IMR-90 (cell line): ENCODE results near the gene CAPZA2. TPM values are rescaled to one million over a fixed set of nuclear protein-coding genes. Genes with fewer than 3 reads are reported as not detected.

ENCODE experiments used
- ATAC-seq: fragments of 200-7000 bp; cut with Tn5 transposase; 2 replicates; pipeline ENCODE4 v1.9.1; 2020; ENCODE audit warnings: low read depth, mild to moderate bottlenecking, moderate library complexity
- BruUV-seq: library from RNA; stranded (reverse); fragments of 400-500 nt; replicated peaks from 2 replicates; lab custom pipeline; 2021; lab: Mats Ljungman, UMichigan
- CTCF ChIA-PET: fragments of 300-600 bp; formaldehyde crosslinking; extraction: SDS; loops from one replicate; lab custom pipeline; 2021; ENCODE audit warnings: antibody characterized with exemption; lab: Yijun Ruan, JAX
- POLR2A ChIA-PET: fragments of 300-600 bp; sonication (Branson Sonifier 250); formaldehyde crosslinking; loops from one replicate; lab custom pipeline; 2022; ENCODE audit warnings: antibody characterized with exemption; ENCODE audit not compliant: unreplicated experiment; lab: Charles Lee
- DNase-seq: peaks from one replicate; pipeline ENCODE4 v3.0.0; 2013
- H2AFZ ChIP-seq: replicated peaks from 2 replicates; pipeline ENCODE3; 2013; ENCODE audit warnings: low read length, mild to moderate bottlenecking; ENCODE audit not compliant: poor library complexity
- H2AK5ac ChIP-seq: 2 replicates; pipeline ENCODE4 v1.6.1; 2013; ENCODE audit warnings: low read depth, low read length, inconsistent platforms
- H2AK9ac ChIP-seq: replicated peaks from 2 replicates; pipeline ENCODE3; 2013; ENCODE audit warnings: mild to moderate bottlenecking, low read depth, low read length, moderate library complexity; ENCODE audit not compliant: poor library complexity
- H2BK120ac ChIP-seq: 2 replicates; pipeline ENCODE4 v1.6.1; 2013; ENCODE audit warnings: low read depth, low read length, inconsistent platforms
- H2BK15ac ChIP-seq: 3 replicates; pipeline ENCODE4 v1.6.1; 2013; ENCODE audit warnings: low read depth, low read length, inconsistent platforms
- H2BK20ac ChIP-seq: 2 replicates; pipeline ENCODE4 v1.6.1; 2013; ENCODE audit warnings: low read depth, mild to moderate bottlenecking, inconsistent platforms, low read length, moderate library complexity
- H2BK5ac ChIP-seq: 2 replicates; pipeline ENCODE4 v1.6.1; 2013; ENCODE audit warnings: mild to moderate bottlenecking, low read depth, low read length, inconsistent platforms; ENCODE audit not compliant: poor library complexity, severe bottlenecking
- H3K14ac ChIP-seq: replicated peaks from 2 replicates; pipeline ENCODE4 v1.6.1; 2013; ENCODE audit warnings: low read depth, low read length, inconsistent platforms
- H3K18ac ChIP-seq: 2 replicates; pipeline ENCODE4 v1.6.1; 2013; ENCODE audit warnings: low read depth, low read length, control low read depth
- H3K23ac ChIP-seq: 2 replicates; pipeline ENCODE4 v1.6.1; 2013; ENCODE audit warnings: low read depth, low read length, inconsistent platforms
- H3K27ac ChIP-seq: 2 replicates; pipeline ENCODE4 v1.5.1; 2013; ENCODE audit warnings: mild to moderate bottlenecking, control low read depth, low read length; ENCODE audit not compliant: insufficient read depth
- H3K27me3 ChIP-seq: 2 replicates; pipeline ENCODE4 v1.6.1; 2013; ENCODE audit warnings: low read length; ENCODE audit not compliant: control insufficient read depth, insufficient read depth
- H3K36me3 ChIP-seq: 2 replicates; pipeline ENCODE4 v1.6.1; 2013; ENCODE audit warnings: low read length, mixed read lengths; ENCODE audit not compliant: control insufficient read depth, insufficient read depth
- H3K4ac ChIP-seq: 2 replicates; pipeline ENCODE4 v1.6.1; 2013; ENCODE audit warnings: low read depth, low read length, inconsistent platforms
- H3K4me1 ChIP-seq: 2 replicates; pipeline ENCODE4 v1.6.1; 2013; ENCODE audit warnings: low read length, mixed read lengths; ENCODE audit not compliant: control insufficient read depth, insufficient read depth
- H3K4me2 ChIP-seq: 2 replicates; pipeline ENCODE4 v1.6.1; 2013; ENCODE audit warnings: low read depth, mild to moderate bottlenecking, control low read depth, low read length, moderate library complexity
- H3K4me3 ChIP-seq: 2 replicates; pipeline ENCODE4 v1.5.1; 2013; ENCODE audit warnings: low read depth, mild to moderate bottlenecking, control low read depth, low read length, moderate library complexity; ENCODE audit not compliant: insufficient read depth
- H3K56ac ChIP-seq: 2 replicates; pipeline ENCODE4 v1.6.1; 2013; ENCODE audit warnings: low read length, inconsistent platforms; ENCODE audit not compliant: insufficient read depth; ENCODE audit errors: extremely low read depth
- H3K79me1 ChIP-seq, 2 experiments: 2 replicates each; pipeline ENCODE4 v1.6.1; 2013; ENCODE audit warnings: low read length in 2 of 2, inconsistent platforms in 1 of 2, low read depth in 1 of 2
- H3K9ac ChIP-seq: 2 replicates; pipeline ENCODE4 v1.6.1; 2013; ENCODE audit warnings: low read depth, low read length, control low read depth
- H3K9me1 ChIP-seq: 2 replicates; pipeline ENCODE4 v1.6.1; 2013; ENCODE audit warnings: low read length, inconsistent platforms; ENCODE audit not compliant: insufficient read depth
- H3K9me3 ChIP-seq: 2 replicates; pipeline ENCODE4 v1.6.1; 2013; ENCODE audit warnings: low read length; ENCODE audit not compliant: control insufficient read depth, insufficient read depth
- H4K20me1 ChIP-seq: 2 replicates; pipeline ENCODE4 v1.6.1; 2013; ENCODE audit warnings: low read length, inconsistent platforms; ENCODE audit not compliant: insufficient read depth
- H4K5ac ChIP-seq: 2 replicates; pipeline ENCODE4 v1.6.1; 2013; ENCODE audit warnings: mild to moderate bottlenecking, low read depth, low read length, control low read depth
- H4K8ac ChIP-seq, 2 experiments: 2 replicates each; pipeline ENCODE4 v1.6.1; 2013; ENCODE audit warnings: low read depth in 2 of 2, low read length in 2 of 2, control low read depth in 1 of 2, inconsistent platforms in 1 of 2
- H4K91ac ChIP-seq: 2 replicates; pipeline ENCODE4 v1.6.1; 2013; ENCODE audit warnings: low read depth, low read length, inconsistent platforms; ENCODE audit not compliant: insufficient read depth
- BHLHE40 ChIP-seq: fragments of 150-350 bp; IDR thresholded peaks from 2 replicates; pipeline ENCODE4 v1.6.1; 2016; ENCODE audit warnings: mild to moderate bottlenecking, low read depth, low read length
- CEBPB ChIP-seq: IDR thresholded peaks from 2 replicates; pipeline ENCODE4 v1.6.1; 2012; ENCODE audit warnings: low read depth, low read length, improper control_type of control experiment
- CHD1 ChIP-seq: IDR thresholded peaks from 2 replicates; pipeline ENCODE4 v1.6.1; 2012; ENCODE audit warnings: low read depth, low read length, improper control_type of control experiment
- FOS ChIP-seq: fragments of 150-350 bp; IDR thresholded peaks from 2 replicates; pipeline ENCODE4 v1.6.1; 2016; ENCODE audit warnings: low read depth, low read length
- MAFK ChIP-seq: IDR thresholded peaks from 2 replicates; pipeline ENCODE4 v1.6.1; 2012; ENCODE audit warnings: low read depth, low read length, improper control_type of control experiment
- MAZ ChIP-seq: IDR thresholded peaks from 2 replicates; pipeline ENCODE4 v1.6.1; 2012; ENCODE audit warnings: low read depth, mild to moderate bottlenecking, low read length, improper control_type of control experiment, moderate library complexity, borderline replicate concordance
- MXI1 ChIP-seq: IDR thresholded peaks from 2 replicates; pipeline ENCODE4 v1.6.1; 2012; ENCODE audit warnings: low read depth, mild to moderate bottlenecking, low read length, moderate library complexity, borderline replicate concordance
- NFE2L2 ChIP-seq: fragments of 150-350 bp; IDR thresholded peaks from 2 replicates; pipeline ENCODE4 v1.6.1; 2016; ENCODE audit warnings: low read depth, mild to moderate bottlenecking, low read length
- POLR2A ChIP-seq: IDR thresholded peaks from 2 replicates; pipeline ENCODE4 v1.6.1; 2012; ENCODE audit warnings: mild to moderate bottlenecking, low read depth, low read length
- RAD21 ChIP-seq: IDR thresholded peaks from 2 replicates; pipeline ENCODE4 v1.6.1; 2012; ENCODE audit warnings: low read length, improper control_type of control experiment
- RCOR1 ChIP-seq: IDR thresholded peaks from 2 replicates; pipeline ENCODE4 v1.6.1; 2012; ENCODE audit warnings: mild to moderate bottlenecking, low read length, improper control_type of control experiment; ENCODE audit not compliant: insufficient replicate concordance
- RFX5 ChIP-seq: IDR thresholded peaks from 2 replicates; pipeline ENCODE4 v1.8.0; 2012; ENCODE audit warnings: low read depth, mild to moderate bottlenecking, low read length, moderate library complexity
- SMC3 ChIP-seq: fragments of 150-350 bp; IDR thresholded peaks from 2 replicates; pipeline ENCODE4 v1.6.1; 2016; ENCODE audit warnings: low read depth, mild to moderate bottlenecking, antibody characterized with exemption, low read length, moderate library complexity
- WGBS, 2 experiments: methylation state at CpG; one replicate each; pipeline versions ENCODE4 v1.1.5 to v1.1.7; 2013; ENCODE audit warnings: missing lambda C conversion rate in 2 of 2; ENCODE audit not compliant: insufficient read length in 1 of 2; ENCODE audit errors: extremely low coverage in 2 of 2; 5-methylcytosine and 5-hydroxymethylcytosine counted together
- dilution Hi-C: fragments of 300-500 bp; cut with HindIII; formaldehyde crosslinking; loops from one replicate; pipeline ENCODE4 v1.14.3; 2018; ENCODE audit warnings: low sequenced_read_pairs; ENCODE audit not compliant: unreplicated experiment
- in situ Hi-C: fragments of 300-500 bp; cut with MboI; formaldehyde crosslinking; loops from 3 replicates; pipeline ENCODE4 v1.14.3; 2019; ENCODE audit warnings: low sequenced_read_pairs, inconsistent platforms, mixed read lengths
- intact Hi-C: fragments of 100-400 bp; cut with micrococcal nuclease; formaldehyde crosslinking; loops from 2 replicates; pipeline ENCODE4 v1.10.0; 2022
- polyA plus RNA-seq, 3 experiments: library from polyadenylated mRNA; depleted of rRNA; stranded (reverse); fragments of >200 nt; gene quantifications; 2 replicates each; pipeline ENCODE4 v1.2.3, GENCODE V29; 2012; ENCODE audit warnings: low replicate concordance in 1 of 3
- total RNA-seq: library from RNA; depleted of rRNA; stranded (reverse); fragments of >200 nt; gene quantifications from 2 replicates; pipeline ENCODE4 v1.2.3, GENCODE V29; 2012
- TF ChIP-seq, protein P1 (sequence below): fragments of 150-350 bp; IDR thresholded peaks from 2 replicates; pipeline ENCODE4 v1.6.1; 2016; ENCODE audit warnings: low read depth, mild to moderate bottlenecking, low read length, moderate library complexity, borderline replicate concordance
- TF ChIP-seq, protein P2 (sequence below): fragments of 150-350 bp; IDR thresholded peaks from 2 replicates; pipeline ENCODE4 v1.6.1; 2017; ENCODE audit warnings: mild to moderate bottlenecking, antibody characterized with exemption, low read length, low read depth
- TF ChIP-seq, protein P3 (sequence below): conservative IDR thresholded peaks from 2 replicates; pipeline ENCODE4 v1.5.1; 2012; ENCODE audit warnings: mild to moderate bottlenecking, low read depth, low read length, improper control_type of control experiment

The CAPZA2 gene
- total and polyA plus RNA-seq, 2 of the 4 experiments (the other 2 are of a cell fraction): 66.6 to 133 TPM

DNA sequence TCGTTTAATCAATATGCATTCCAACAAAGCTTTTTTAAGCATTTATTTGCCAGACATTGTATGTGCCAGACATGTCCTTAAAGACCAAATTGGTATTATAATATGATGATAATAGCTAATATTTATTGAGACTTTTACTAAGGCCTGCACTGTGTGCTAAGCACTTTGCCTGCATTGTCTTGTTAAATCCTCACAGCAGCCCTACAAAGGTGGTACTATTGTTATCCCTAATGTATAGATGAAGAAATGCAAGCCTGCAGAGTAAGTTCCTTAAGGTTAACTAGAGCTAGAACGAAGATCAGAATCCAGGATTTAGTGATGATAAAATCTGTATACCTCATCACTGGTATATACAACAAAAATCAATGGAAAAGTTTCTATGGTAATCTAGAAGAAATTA, 5.3 kb upstream of the CAPZA2 start:
- ChIA-PET POLR2A (interaction anchor here (0.6 kb wide), 1 partner anchor 546 kb away, joined by 4 read pairs; no protein-coding TSS in a partner anchor), CTCF (interaction anchor here (0.9 kb wide), 1 partner anchor 21 kb away, joined by 3 read pairs; no protein-coding TSS in a partner anchor)
- Histone ChIP-seq H2AK5ac (no peak overlapping the region), H4K20me1 (no peaks in the 10 kb centered on the region), H3K4me2 (no peak overlapping the region), H2BK120ac (no peak overlapping the region), H2AFZ (no peak overlapping the region), H3K27me3 (no peaks in the 10 kb centered on the region), H4K8ac (no peak overlapping the region), H3K56ac (no peak overlapping the region), H3K9me3 (no peaks in the 10 kb centered on the region), H3K18ac (no peak overlapping the region), H3K79me1 (no peaks in the 10 kb centered on the region), H4K5ac (no peak overlapping the region), H3K27ac (no peak overlapping the region), H2BK5ac (no peak overlapping the region), H2BK20ac (no peak overlapping the region), H3K9me1 (no peaks in the 10 kb centered on the region), H3K4ac (no peak overlapping the region), H3K14ac (no peak overlapping the region), H3K4me1 (peaks cover 5% of the 10 kb centered on the region), H4K91ac (no peak overlapping the region), H3K23ac (no peak overlapping the region), H3K9ac (no peak overlapping the region), H2BK15ac (no peak overlapping the region), H3K4me3 (no peak overlapping the region), H3K36me3 (no peaks in the 10 kb centered on the region), H2AK9ac (no peak overlapping the region)
- in situ Hi-C loops: no loop called here
- intact Hi-C loops: loop anchor here (5.0 kb wide), 1 partner anchor 35 kb away; no protein-coding TSS in a partner anchor
- TF ChIP-seq, protein P1, sequence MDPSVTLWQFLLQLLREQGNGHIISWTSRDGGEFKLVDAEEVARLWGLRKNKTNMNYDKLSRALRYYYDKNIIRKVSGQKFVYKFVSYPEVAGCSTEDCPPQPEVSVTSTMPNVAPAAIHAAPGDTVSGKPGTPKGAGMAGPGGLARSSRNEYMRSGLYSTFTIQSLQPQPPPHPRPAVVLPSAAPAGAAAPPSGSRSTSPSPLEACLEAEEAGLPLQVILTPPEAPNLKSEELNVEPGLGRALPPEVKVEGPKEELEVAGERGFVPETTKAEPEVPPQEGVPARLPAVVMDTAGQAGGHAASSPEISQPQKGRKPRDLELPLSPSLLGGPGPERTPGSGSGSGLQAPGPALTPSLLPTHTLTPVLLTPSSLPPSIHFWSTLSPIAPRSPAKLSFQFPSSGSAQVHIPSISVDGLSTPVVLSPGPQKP: no peak
- TF ChIP-seq MAZ: no peak
- no peak for TF ChIP-seq RAD21
- TF ChIP-seq MAFK: no peak
- TF ChIP-seq FOS: no peak
- no peak for TF ChIP-seq CEBPB
- TF ChIP-seq RCOR1: no peak
- TF ChIP-seq CHD1: no peak
- TF ChIP-seq NFE2L2: no peak
- no peak for TF ChIP-seq MXI1
- no peak for TF ChIP-seq POLR2A
- TF ChIP-seq, protein P2, sequence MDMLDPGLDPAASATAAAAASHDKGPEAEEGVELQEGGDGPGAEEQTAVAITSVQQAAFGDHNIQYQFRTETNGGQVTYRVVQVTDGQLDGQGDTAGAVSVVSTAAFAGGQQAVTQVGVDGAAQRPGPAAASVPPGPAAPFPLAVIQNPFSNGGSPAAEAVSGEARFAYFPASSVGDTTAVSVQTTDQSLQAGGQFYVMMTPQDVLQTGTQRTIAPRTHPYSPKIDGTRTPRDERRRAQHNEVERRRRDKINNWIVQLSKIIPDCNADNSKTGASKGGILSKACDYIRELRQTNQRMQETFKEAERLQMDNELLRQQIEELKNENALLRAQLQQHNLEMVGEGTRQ: no peak
- no peak for TF ChIP-seq BHLHE40
- no peak for TF ChIP-seq SMC3
- TF ChIP-seq, protein P3, sequence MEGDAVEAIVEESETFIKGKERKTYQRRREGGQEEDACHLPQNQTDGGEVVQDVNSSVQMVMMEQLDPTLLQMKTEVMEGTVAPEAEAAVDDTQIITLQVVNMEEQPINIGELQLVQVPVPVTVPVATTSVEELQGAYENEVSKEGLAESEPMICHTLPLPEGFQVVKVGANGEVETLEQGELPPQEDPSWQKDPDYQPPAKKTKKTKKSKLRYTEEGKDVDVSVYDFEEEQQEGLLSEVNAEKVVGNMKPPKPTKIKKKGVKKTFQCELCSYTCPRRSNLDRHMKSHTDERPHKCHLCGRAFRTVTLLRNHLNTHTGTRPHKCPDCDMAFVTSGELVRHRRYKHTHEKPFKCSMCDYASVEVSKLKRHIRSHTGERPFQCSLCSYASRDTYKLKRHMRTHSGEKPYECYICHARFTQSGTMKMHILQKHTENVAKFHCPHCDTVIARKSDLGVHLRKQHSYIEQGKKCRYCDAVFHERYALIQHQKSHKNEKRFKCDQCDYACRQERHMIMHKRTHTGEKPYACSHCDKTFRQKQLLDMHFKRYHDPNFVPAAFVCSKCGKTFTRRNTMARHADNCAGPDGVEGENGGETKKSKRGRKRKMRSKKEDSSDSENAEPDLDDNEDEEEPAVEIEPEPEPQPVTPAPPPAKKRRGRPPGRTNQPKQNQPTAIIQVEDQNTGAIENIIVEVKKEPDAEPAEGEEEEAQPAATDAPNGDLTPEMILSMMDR: no peak
- TF ChIP-seq RFX5: no peak
- DNase-seq (no peak), ATAC-seq (no peak)
- no TSS peak for BruUV-seq
- WGBS, 2 experiments: no CpG with 5 or more reads among the region's 2 CpGs
- dilution Hi-C loops: no loop called here
